GM11168 (cell line): Measurements from ENCODE around the gene GPR161.
"Not testable (repeated sequence)": the region's sequence is repeated elsewhere in the genome, so short reads cannot be mapped to it uniquely, and the experiment has no call there.

ENCODE experiments used
- in situ Hi-C: fragments of 300-500 bp; cut with MboI; formaldehyde crosslinking; loops from one replicate; pipeline ENCODE4 v1.12.0; 2022; ENCODE audit warnings: low sequenced_read_pairs; ENCODE audit not compliant: unreplicated experiment

GPR161 gene

GRCh38 chr1:168136709-168137514 is at the start of gene GPR161:
Gene GPR161 (minus strand): TSS chr1:168136930. CDS start chr1:168104850, 32,080 bp downstream.
- in situ Hi-C loops = no loop called here

- in situ Hi-C loops = not testable (repeated sequence)
Measured at GRCh38 chr1:168181063-168181720, 44.5 kb upstream of the GPR161 start.

- in situ Hi-C loops = no loop called here
Measured at GRCh38 chr1:168180148-168180524, 43.4 kb upstream of the GPR161 start.

- in situ Hi-C loops = no loop called here
Measured at GRCh38 chr1:168179438-168180147, 42.9 kb upstream of the GPR161 start.

- in situ Hi-C loops = no loop called here
Measured at GRCh38 chr1:168178638-168179437, 42.1 kb upstream of the GPR161 start, which contains the start of gene TIPRL. Gene TIPRL (plus strand): TSS chr1:168178962. CDS start chr1:168179078, 116 bp downstream.

GRCh38 chr1:168178227-168178637 is 41.5 kb upstream of the GPR161 start:
- in situ Hi-C loops = no loop called here

GRCh38 chr1:168172250-168172915 is 35.7 kb upstream of the GPR161 start:
- in situ Hi-C loops = no loop called here

DNA sequence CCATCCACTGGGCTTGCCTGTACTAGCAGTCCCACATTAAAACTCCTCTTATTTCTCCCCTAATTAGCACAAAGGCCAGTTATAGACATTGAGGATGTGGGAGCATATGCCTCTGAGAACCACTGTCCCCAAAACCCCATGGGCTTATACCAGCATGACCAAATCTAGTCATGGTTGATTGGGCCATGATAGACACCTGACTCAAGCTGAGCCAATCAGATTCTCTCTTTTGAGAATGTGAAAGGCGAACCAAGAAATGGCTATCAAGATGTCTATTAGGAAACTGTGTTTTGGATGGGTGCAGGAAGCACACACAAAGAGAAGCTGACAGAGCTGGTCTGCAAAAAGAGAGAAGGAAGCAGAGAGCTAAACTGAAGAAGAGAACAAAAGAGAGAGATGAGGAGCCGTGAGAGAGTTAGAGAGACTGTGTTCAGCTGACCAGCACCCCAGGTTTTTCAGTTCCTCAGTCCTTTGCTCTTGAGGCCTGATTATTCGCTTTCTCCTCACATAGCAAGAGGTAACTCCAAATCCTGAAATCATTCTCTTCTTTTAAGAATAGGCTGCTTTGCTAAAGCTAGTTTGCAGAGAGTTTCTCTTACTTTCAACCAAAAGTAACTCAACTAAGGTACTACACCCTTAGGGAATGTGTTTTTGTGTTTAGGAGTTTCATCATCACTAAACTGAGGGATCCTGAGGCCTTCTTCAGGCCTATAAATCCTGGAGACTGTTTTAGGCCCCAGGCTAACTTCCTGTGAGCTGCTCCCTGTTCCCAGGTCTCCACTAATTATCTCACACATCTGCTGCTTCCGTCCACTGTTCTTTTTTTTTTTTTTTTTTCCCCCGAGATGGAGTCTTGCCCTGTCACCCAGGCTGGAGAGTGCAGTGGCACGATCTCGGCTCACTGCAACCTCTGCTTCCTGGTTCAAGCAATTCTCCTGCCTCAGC is 34.1 kb upstream of the GPR161 start:
- in situ Hi-C loops = no loop called here

GRCh38 chr1:168167806-168168205 is 31.1 kb upstream of the GPR161 start:
- in situ Hi-C loops = no loop called here

DNA sequence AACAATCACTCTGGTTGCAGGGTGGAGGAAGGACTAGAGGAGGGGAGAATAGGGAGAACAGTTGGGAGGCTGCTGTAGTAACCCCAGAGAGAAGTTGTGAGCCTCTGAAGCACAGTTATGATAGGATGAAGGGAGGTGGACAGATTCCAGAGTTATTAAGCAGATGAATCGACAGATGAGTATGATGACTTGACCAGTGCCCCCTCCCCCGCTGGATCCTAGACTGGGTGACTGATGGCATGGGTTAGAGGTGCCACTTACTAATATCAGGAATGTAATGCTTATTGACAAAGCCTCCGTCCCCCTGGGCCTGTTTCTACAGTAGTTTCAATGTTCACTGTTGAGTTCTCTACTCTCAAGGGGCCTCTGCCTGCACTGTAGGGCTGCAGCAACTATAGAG is 28.0 kb upstream of the GPR161 start:
- in situ Hi-C loops = no loop called here

DNA sequence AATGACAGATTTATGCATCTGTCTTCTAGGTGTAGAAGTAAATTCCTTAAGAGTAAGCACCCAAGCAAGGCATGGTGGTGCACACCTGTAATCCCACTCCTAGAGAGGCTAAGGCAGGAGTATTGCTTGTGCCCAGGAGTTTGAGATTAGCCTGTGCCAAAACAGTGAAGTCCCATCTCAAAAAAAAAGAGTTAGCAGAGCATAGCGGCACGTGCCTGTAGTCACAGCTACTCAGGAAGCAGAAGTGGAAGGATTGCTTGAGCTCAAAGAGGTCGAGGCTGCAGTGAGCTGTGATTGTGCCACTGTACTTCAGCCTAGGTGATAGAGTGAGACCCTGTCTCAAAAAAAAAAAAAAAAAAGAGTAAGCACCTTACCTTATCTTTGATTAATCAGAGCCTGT is 26.9 kb upstream of the GPR161 start:
- in situ Hi-C loops = no loop called here

DNA sequence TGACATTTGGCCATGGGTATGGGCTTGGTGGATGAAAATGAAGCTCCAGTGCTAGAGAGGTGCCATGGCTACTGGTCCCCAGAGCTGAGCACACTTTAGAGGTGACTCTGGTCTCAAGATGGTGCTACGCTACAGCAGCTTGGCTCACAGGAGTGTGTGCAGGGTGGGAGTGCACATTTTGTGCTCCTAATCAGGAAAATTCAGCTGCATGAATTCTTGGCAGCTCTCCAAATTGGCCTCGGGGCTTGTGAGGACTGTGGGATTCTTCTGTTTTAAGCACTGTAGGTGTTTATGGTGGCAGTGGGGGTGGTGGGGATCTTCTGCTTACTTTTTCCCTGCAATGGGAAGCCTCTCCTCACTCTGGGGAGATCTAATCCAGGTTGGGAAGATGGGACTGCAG is 24.7 kb upstream of the GPR161 start:
- in situ Hi-C loops = no loop called here

DNA sequence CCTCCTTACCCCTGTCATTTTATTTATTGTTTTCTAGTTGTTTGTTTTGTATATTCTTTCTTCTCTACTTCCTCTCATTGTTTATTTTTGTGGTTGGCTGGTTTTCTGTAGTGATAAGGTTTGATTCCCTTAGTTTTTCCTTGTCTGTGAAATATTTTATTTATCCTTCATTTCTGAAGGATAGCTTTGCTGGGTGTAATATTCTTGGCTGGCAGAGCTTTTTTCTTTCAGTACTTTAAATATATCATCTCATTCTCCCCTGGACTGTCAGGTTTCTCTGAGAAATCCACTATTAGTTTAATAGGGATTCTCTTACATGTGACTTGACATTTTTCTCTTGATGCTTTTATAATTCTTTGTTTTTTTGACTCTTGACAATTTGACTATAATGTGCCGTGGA is 23.2 kb upstream of the GPR161 start:
- in situ Hi-C loops = no loop called here

DNA sequence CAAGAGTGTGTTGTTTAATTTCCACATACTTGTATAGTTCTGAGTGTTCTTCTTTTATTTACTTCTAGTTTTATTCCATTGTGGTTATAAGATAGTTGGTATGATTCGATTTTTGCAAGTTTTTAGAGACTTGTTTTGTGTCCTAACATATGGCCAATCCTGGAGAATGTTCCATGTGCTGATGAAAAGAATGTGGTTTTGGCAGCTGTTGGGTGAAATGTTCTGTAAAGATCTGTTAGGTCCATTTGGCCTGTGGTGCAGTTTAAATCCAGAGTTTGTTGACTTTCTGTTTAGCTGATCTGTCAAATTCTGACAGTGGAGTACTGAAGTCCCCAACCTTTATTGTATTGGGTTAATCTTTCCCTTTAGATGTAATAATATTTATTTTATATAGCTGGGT is 22.5 kb upstream of the GPR161 start:
- in situ Hi-C loops = no loop called here

GRCh38 chr1:168157638-168158037 is 20.9 kb upstream of the GPR161 start:
- in situ Hi-C loops = no loop called here

DNA sequence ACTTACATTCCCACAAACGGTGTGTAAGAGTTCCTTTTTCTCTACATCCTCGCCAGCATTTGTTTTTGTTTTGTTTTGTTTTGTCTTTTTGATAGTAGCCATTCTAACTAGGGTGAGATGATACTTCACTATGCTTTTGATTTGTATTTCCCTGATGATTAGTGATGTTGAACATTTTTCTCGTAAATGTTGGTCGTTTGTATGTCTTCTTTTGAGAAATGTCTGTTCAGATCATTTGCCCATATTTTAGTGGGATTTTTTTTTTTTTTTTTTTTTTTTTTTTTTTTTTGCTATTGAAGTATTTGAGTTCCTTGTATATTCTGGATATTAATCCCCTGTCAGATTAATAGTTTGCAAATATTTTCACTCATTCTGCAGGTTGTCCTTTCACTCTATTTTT is 19.2 kb upstream of the GPR161 start:
- in situ Hi-C loops = no loop called here

DNA sequence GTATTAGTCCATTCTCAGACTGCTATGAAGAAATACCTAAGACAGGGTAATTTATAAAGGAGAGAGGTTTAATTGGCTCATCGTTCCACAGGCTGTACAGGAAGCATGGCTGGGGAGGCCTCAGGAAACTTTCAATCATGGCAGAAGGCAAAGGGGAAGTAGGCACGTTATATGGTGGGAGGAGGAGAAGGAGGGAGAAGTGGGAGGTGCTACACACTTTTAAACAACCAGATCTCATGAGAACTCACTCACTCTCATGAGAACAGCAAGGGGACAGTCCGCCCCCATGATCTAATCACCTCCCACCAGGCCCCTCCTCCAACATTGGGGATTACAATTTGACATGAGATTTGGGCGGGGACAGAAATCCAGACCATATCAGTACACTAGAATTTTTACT is 18.0 kb upstream of the GPR161 start:
- in situ Hi-C loops = not testable (repeated sequence)

DNA sequence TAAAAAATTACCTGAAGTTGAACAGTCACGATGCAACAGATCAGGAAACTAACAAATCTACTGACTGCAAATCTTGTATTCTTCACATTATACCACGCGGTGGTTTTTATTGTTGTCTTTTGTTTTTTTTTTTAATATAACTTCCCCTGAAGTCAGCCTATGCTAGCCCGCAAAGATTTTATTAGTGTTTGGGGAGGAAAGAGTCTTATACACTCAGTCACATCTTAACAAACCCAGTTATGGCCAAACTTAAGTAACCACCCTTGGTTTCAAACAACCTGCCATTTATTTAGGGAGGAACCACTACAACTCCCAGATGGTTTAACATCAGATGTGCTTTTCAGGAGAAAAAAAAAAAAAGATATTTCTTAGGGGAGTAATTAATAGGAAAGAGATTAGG is 15.2 kb upstream of the GPR161 start:
- in situ Hi-C loops = no loop called here

DNA sequence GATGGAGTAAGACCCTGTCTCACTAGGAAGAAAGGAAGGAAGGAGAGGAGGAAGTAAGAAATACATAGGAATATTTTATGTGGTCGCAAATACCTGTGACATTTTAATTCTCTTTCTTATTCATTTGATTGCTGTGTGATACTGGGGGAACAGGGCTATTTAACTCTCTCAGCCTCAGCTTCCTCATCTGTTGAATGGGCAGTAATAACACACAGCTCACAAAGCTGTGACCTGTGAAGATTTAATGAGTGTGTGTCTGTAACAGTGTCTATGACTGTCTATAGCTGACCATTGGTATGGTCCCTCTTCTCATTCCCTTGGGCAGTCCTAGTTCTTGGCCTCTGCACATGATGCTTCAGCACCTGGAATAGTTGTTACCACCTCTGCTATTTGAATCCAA is 13.6 kb upstream of the GPR161 start:
- in situ Hi-C loops = no loop called here
